Endothelial cell of umbilical vein (primary cell): Measurements from ENCODE around the gene IFIT5. TPM values are rescaled to one million over a fixed set of nuclear protein-coding genes. Genes with fewer than 3 reads are reported as not detected.
"Not testable (repeated sequence)": the region's sequence is repeated elsewhere in the genome, so short reads cannot be mapped to it uniquely, and the experiment has no call there.

Experiments
- BruUV-seq: library from RNA; stranded (reverse); fragments of 400-500 nt; replicated peaks from 2 replicates; lab custom pipeline; 2021; lab: Mats Ljungman, UMichigan
- CTCF ChIA-PET: fragments of 300-600, 350-600 bp; sonication (Branson Sonifier 250); formaldehyde crosslinking; loops from one replicate; lab custom pipeline; 2021; ENCODE audit warnings: antibody characterized with exemption, inconsistent platforms; lab: Charles Lee
- POLR2A ChIA-PET: fragments of 300-600, 350-600 bp; sonication (Branson Sonifier 250); formaldehyde crosslinking; loops from one replicate; lab custom pipeline; 2021; ENCODE audit warnings: antibody characterized with exemption, inconsistent platforms; lab: Charles Lee
- DNase-seq: peaks from one replicate; pipeline ENCODE4 v3.0.0-alpha.2; 2011; ENCODE audit warnings: low read depth, low spot score
- FAIRE-seq: peaks from 2 replicates; lab custom pipeline; 2011; peaks lifted over from hg19 to GRCh38; lab: Jason Lieb, UNC
- H2AFZ ChIP-seq: 2 replicates; pipeline ENCODE4 v1.6.0; 2012; ENCODE audit warnings: low read depth, low read length, control low read depth, inconsistent platforms
- H3K27ac ChIP-seq: 2 replicates; pipeline ENCODE4 v1.5.1; 2011; ENCODE audit warnings: low read depth, mild to moderate bottlenecking, control low read depth, low read length, moderate library complexity; ENCODE audit not compliant: insufficient read depth
- H3K27me3 ChIP-seq, 2 experiments: 2 replicates each; pipeline versions ENCODE4 v1.6.0 to v1.6.1; 2011; ENCODE audit warnings: low read length in 2 of 2, mixed read lengths in 1 of 2; ENCODE audit not compliant: control insufficient read depth in 2 of 2, insufficient read depth in 2 of 2
- H3K36me3 ChIP-seq, 2 experiments: 2 replicates in 1 of 2; 3 replicates in 1 of 2; pipeline ENCODE4 v1.5.1; 2011; ENCODE audit warnings: low read length in 2 of 2, mild to moderate bottlenecking in 1 of 2, moderate library complexity in 1 of 2; ENCODE audit not compliant: control insufficient read depth in 2 of 2, insufficient read depth in 2 of 2; ENCODE audit errors: extremely low read depth in 1 of 2
- H3K4me1 ChIP-seq: 3 replicates; pipeline ENCODE4 v1.5.1; 2011; ENCODE audit warnings: mild to moderate bottlenecking, low read length; ENCODE audit not compliant: control insufficient read depth, insufficient read depth; ENCODE audit errors: extremely low read depth
- H3K4me2 ChIP-seq: 2 replicates; pipeline ENCODE4 v1.6.1; 2011; ENCODE audit warnings: low read length, control low read depth, mixed read lengths; ENCODE audit not compliant: insufficient read depth
- H3K4me3 ChIP-seq, 3 experiments: fragments of 200-600 bp in 1 of 3; sonication (generic), shearing (Covaris generic) in 1 of 3; replicated peaks in 1 of 3; 2 replicates each; pipeline ENCODE4 v1.5.1; 2011 to 2016; ENCODE audit warnings: control low read depth in 3 of 3, low read length in 3 of 3, mild to moderate bottlenecking in 2 of 3, inconsistent platforms in 1 of 3, low read depth in 1 of 3, moderate library complexity in 1 of 3; ENCODE audit not compliant: insufficient read depth in 1 of 3
- H3K79me2 ChIP-seq: 2 replicates; pipeline ENCODE4 v1.6.0; 2012; ENCODE audit warnings: low read length, inconsistent platforms; ENCODE audit not compliant: control insufficient read depth, insufficient read depth
- H3K9ac ChIP-seq: replicated peaks from 2 replicates; pipeline ENCODE3; 2011; ENCODE audit warnings: low read length, control low read depth; ENCODE audit not compliant: insufficient read depth; ENCODE audit errors: extremely low read depth
- H3K9me1 ChIP-seq: replicated peaks from 3 replicates; pipeline ENCODE4 v1.6.0; 2011; ENCODE audit warnings: mild to moderate bottlenecking, low read length; ENCODE audit not compliant: control insufficient read depth, insufficient read depth; ENCODE audit errors: extremely low read depth
- H3K9me3 ChIP-seq: replicated peaks from 2 replicates; pipeline ENCODE4 v1.5.1; 2012; ENCODE audit warnings: low read length, inconsistent platforms; ENCODE audit not compliant: control insufficient read depth, insufficient read depth
- H4K20me1 ChIP-seq: replicated peaks from 2 replicates; pipeline ENCODE3; 2011; ENCODE audit warnings: mild to moderate bottlenecking, low read length; ENCODE audit not compliant: control insufficient read depth, insufficient read depth; ENCODE audit errors: extremely low read depth
- CTCF ChIP-seq, 2 donors: IDR thresholded peaks; 1 replicate in 1 of 2; 2 replicates in 1 of 2; pipeline ENCODE4 v1.5.1; 2011; ENCODE audit warnings: low read length in 2 of 2, mild to moderate bottlenecking in 2 of 2, moderate library complexity in 2 of 2, control low read depth in 1 of 2, inconsistent platforms in 1 of 2, low read depth in 1 of 2; ENCODE audit not compliant: insufficient read depth in 1 of 2; ENCODE audit errors: extremely low read depth in 1 of 2
- FOS ChIP-seq: IDR thresholded peaks from 2 replicates; pipeline ENCODE4 v1.6.1; 2011; ENCODE audit warnings: mild to moderate bottlenecking, low read length, moderate library complexity, borderline replicate concordance; ENCODE audit not compliant: insufficient read depth
- GATA2 ChIP-seq: IDR thresholded peaks from 2 replicates; pipeline ENCODE4 v1.7.0; 2011; ENCODE audit warnings: low read depth, mild to moderate bottlenecking, moderate library complexity, mixed read lengths, low read length; ENCODE audit not compliant: insufficient read length, insufficient read depth
- JUN ChIP-seq: IDR thresholded peaks from 2 replicates; pipeline ENCODE4 v1.6.1; 2011; ENCODE audit warnings: borderline replicate concordance, low read depth; ENCODE audit not compliant: insufficient read length, insufficient read depth
- MAX ChIP-seq: IDR thresholded peaks from 2 replicates; pipeline ENCODE4 v1.6.1; 2011; ENCODE audit not compliant: insufficient read depth, insufficient read length
- POLR2A ChIP-seq: IDR thresholded peaks from 2 replicates; pipeline ENCODE4 v1.6.1; 2012; ENCODE audit warnings: low read depth, mild to moderate bottlenecking, control low read depth, low read length
- POLR2AphosphoS5 ChIP-seq: IDR thresholded peaks from 2 replicates; pipeline ENCODE4 v1.6.1; 2012; ENCODE audit warnings: low read depth, mild to moderate bottlenecking, control low read depth, low read length, moderate library complexity; ENCODE audit not compliant: insufficient read depth
- dilution Hi-C: fragments of 300-500 bp; cut with MboI; formaldehyde crosslinking; loops from one replicate; pipeline ENCODE4 v1.15.0; 2019; ENCODE audit warnings: low sequenced_read_pairs; ENCODE audit not compliant: extremely low pct_ligation_motif_present
- intact Hi-C: fragments of 100-400 bp; cut with micrococcal nuclease; formaldehyde crosslinking; loops from one replicate; pipeline ENCODE4 v1.10.0; 2022
- polyA plus RNA-seq, 4 experiments: library from polyadenylated mRNA; depleted of rRNA in 3 of 4; stranded (reverse) in 3 of 4; unstranded in 1 of 4; fragments of >200 nt; gene quantifications; 2 replicates each; pipeline versions ENCODE4 v1.2.1 to v1.2.3, GENCODE V29; 2011 to 2012; ENCODE audit warnings: missing spikeins in 1 of 4
- total RNA-seq: library from RNA; stranded (reverse); gene quantifications from 2 replicates; pipeline ENCODE4 v1.2.3, GENCODE V29; 2021

IFIT5 gene
- total and polyA plus RNA-seq, 2 donors (not counting 3 experiments of a cell fraction or from before 2014, with no cell fraction given): 1.0 to 3.2 TPM

GRCh38 chr10:89404104-89405047, 10.0 kb upstream of the IFIT5 start:
- no peaks in the 10 kb centered on the region for H3K9me1 ChIP-seq
- H3K9me3 ChIP-seq: no peaks in the 10 kb centered on the region
- DNase-seq (no peak), FAIRE-seq (no peak)
- no peaks in the 10 kb centered on the region for H3K36me3 ChIP-seq
- H4K20me1 ChIP-seq: no peaks in the 10 kb centered on the region
- dilution Hi-C loops (no loop called here), intact Hi-C loops (no loop called here)
- POLR2A ChIA-PET: no interaction called here
- H3K27me3 ChIP-seq: peaks cover 0 to 2% of the 10 kb centered on the region in 2 experiments
- no peaks in the 10 kb centered on the region for H3K79me2 ChIP-seq
- CTCF ChIA-PET: interaction anchor here (1.2 kb wide), 1 partner anchor 15 kb away, joined by 5 read pairs; no protein-coding TSS in a partner anchor
- BruUV-seq: no TSS peak
- TF ChIP-seq MAX: no peak
- no peak for TF ChIP-seq GATA2
- no peak for TF ChIP-seq POLR2A
- TF ChIP-seq FOS: no peak
- TF ChIP-seq POLR2AphosphoS5: no peak
- TF ChIP-seq CTCF (IDR thresholded peaks at IDR 0.05; ENCODE audit: extremely low read depth in 1 of 2, insufficient read depth in 1 of 2, low read depth in 1 of 2, low read length in 2 of 2): no peak
- no peak for TF ChIP-seq JUN
- H3K4me2 ChIP-seq: no peak overlapping the region
- H3K9ac ChIP-seq: no peak overlapping the region
- H2AFZ ChIP-seq: no peak overlapping the region
- H3K4me1 ChIP-seq: no peaks in the 10 kb centered on the region
- no peak overlapping the region for H3K27ac ChIP-seq
- no peak overlapping the region for H3K4me3 ChIP-seq

- H3K27me3 ChIP-seq, intact Hi-C loops, H3K4me1 ChIP-seq, H4K20me1 ChIP-seq, H3K4me2 ChIP-seq, H3K4me3 ChIP-seq, FAIRE-seq, CTCF ChIA-PET, DNase-seq, H2AFZ ChIP-seq, H3K9me1 ChIP-seq, BruUV-seq, dilution Hi-C loops, H3K79me2 ChIP-seq, H3K9me3 ChIP-seq, H3K9ac ChIP-seq, POLR2A ChIA-PET, H3K36me3 ChIP-seq, H3K27ac ChIP-seq: not testable (repeated sequence)
These were observed 8.2 kb upstream of the IFIT5 start for GRCh38 chr10:89406178-89406577.

- FAIRE-seq, DNase-seq, H2AFZ ChIP-seq, H3K4me1 ChIP-seq, H3K36me3 ChIP-seq, H4K20me1 ChIP-seq, H3K4me3 ChIP-seq, H3K9me3 ChIP-seq, H3K27ac ChIP-seq, H3K4me2 ChIP-seq, H3K79me2 ChIP-seq, POLR2A ChIA-PET, intact Hi-C loops, BruUV-seq, H3K9ac ChIP-seq, dilution Hi-C loops, H3K9me1 ChIP-seq, CTCF ChIA-PET, H3K27me3 ChIP-seq: not testable (repeated sequence)
These were observed 6.6 kb upstream of the IFIT5 start for GRCh38 chr10:89407792-89408191.
